Esophagus squamous epithelium (tissue), 5 donors: Measurements from ENCODE around the gene MRPS18C. TPM values are rescaled to one million over a fixed set of nuclear protein-coding genes. Genes with fewer than 3 reads are reported as not detected.

Experiments used
- DNase-seq: peaks from one replicate; lab custom pipeline; 2025; lab: John Stamatoyannopoulos, UW
- H3K27ac ChIP-seq, 4 donors: fragments of 200-600 bp; sonication (generic); one replicate each; pipeline ENCODE4 v1.5.1; 2016 to 2019; ENCODE audit warnings: mild to moderate bottlenecking in 1 of 4
- H3K27me3 ChIP-seq, 4 donors: fragments of 200-600 bp; sonication (generic); 1 replicate in 3 of 4; 2 replicates in 1 of 4; pipeline versions ENCODE4 v1.5.1 to v1.6.0; 2017 to 2021; ENCODE audit warnings: antibody characterized with exemption in 1 of 4
- H3K36me3 ChIP-seq, 3 donors: fragments of 200-600 bp; sonication (generic); one replicate each; pipeline ENCODE4 v1.5.1; 2016 to 2019
- H3K4me1 ChIP-seq, 3 donors: fragments of 200-600 bp; sonication (generic); one replicate each; pipeline ENCODE4 v1.5.1; 2017 to 2019
- H3K4me3 ChIP-seq, 4 donors: fragments of 200-600 bp; sonication (generic); 1 replicate in 3 of 4; 2 replicates in 1 of 4; pipeline ENCODE4 v1.5.1; 2016 to 2019; ENCODE audit warnings: mild to moderate bottlenecking in 2 of 4, moderate library complexity in 1 of 4
- H3K9me3 ChIP-seq, 3 donors: fragments of 200-600 bp; sonication (generic); one replicate each; pipeline ENCODE4 v1.5.1; 2016 to 2019
- POLR2A ChIP-seq, 4 donors: fragments of 450-650 bp; IDR thresholded peaks; one replicate each; pipeline ENCODE4 v1.6.1; 2017; ENCODE audit warnings: antibody characterized with exemption in 4 of 4, mild to moderate bottlenecking in 4 of 4, moderate library complexity in 3 of 4
- WGBS, 2 donors: methylation state at CpG; one replicate each; pipeline ENCODE4 v1.1.5; 2018; 5-methylcytosine and 5-hydroxymethylcytosine counted together
- intact Hi-C: fragments of 100-400 bp; cut with DNase I; formaldehyde crosslinking; loops from one replicate; pipeline ENCODE4 v1.15.0; 2022
- total RNA-seq, 4 donors: library from RNA; depleted of rRNA; stranded (reverse); fragments of >200 nt; gene quantifications; one replicate each; pipeline ENCODE4 v1.1.0, GENCODE V29; 2016
- TF ChIP-seq, protein P1 (sequence below), 6 experiments: fragments of 450-650 bp in 4 of 6; fragments of 200-600 bp in 2 of 6; sonication (generic) in 2 of 6; IDR thresholded peaks; one replicate each; pipeline ENCODE4 v1.5.1; 2016 to 2019; ENCODE audit warnings: antibody characterized with exemption in 6 of 6, mild to moderate bottlenecking in 4 of 6, moderate library complexity in 4 of 6
- donor health status: DM: yes; HTN: yes; CAD: no.

Gene MRPS18C
- 10 to 100 TPM; 18.4 to 24.6 (median 22.5) TPM for total RNA-seq

DNA sequence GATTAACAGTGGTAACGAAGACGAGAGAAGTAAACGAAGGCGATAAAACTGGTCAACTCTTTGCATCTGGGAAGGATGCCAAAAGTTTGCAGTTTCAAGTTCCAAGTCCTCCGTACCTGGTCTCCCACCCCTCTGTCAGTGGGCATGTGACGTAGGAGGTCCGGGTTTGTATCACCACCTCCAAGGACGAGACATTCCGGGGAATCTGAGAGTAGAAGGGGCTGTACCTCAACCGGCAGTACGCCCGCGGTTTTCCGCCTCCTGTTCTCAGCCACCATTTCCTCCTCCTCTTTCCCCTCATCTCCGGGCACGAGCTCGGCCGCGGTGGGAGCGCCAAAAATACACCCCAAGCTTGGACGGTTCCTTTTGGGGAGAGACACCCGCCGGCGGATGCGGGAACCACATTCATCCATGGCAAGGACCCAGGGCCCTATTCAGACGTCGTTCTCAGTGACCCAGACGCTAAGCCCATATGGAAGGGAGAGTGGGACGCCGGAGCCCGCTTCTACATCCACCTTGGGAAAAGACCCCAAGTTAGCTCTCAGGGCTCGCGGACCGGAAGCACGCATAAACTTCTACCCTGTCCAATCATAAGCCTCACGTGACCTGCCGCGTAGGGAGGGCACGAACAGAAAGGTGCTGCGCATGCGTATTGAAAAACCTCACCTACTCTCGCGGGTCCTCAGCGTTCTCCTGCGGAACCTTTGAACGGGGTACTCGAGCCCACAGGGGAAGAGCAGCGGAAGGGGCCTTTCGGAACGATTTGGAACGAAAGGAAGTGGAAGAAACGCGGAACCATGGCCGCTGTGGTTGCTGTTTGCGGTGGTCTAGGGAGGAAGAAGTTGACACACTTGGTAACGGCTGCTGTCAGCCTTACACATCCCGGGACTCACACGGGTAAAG lies at the start of gene MRPS18C, which contains the start of gene HELQ:
MRPS18C (plus strand) TSS at position 778 of the 903 bp plus-strand sequence; CDS start at position 798, 20 bp downstream.
HELQ (minus strand) TSS at position 543 of the 903 bp plus-strand sequence; CDS start at position 413, 130 bp downstream.
- 0% methylated on average over 25 to 30 of the region's 58 CpGs for WGBS, 2 donors
- Histone ChIP-seq H3K4me1 (peaks cover 0 to 43% (median 23%) of the 10 kb centered on the region in 3 donors), H3K4me3 (peak within 1 kb of the TSS; percentile 76 to 89 (median 82)), H3K36me3 (peaks cover 0 to 66% (median 5%) of the 10 kb centered on the region in 3 donors), H3K27ac (peak within 1 kb of the TSS; percentile 92 to 99 (median 98)), H3K9me3 (no peaks in the 10 kb centered on the region), H3K27me3 (no peaks in the 10 kb centered on the region)
- DNase-seq: peak; percentile 87
- TF ChIP-seq, protein P1, sequence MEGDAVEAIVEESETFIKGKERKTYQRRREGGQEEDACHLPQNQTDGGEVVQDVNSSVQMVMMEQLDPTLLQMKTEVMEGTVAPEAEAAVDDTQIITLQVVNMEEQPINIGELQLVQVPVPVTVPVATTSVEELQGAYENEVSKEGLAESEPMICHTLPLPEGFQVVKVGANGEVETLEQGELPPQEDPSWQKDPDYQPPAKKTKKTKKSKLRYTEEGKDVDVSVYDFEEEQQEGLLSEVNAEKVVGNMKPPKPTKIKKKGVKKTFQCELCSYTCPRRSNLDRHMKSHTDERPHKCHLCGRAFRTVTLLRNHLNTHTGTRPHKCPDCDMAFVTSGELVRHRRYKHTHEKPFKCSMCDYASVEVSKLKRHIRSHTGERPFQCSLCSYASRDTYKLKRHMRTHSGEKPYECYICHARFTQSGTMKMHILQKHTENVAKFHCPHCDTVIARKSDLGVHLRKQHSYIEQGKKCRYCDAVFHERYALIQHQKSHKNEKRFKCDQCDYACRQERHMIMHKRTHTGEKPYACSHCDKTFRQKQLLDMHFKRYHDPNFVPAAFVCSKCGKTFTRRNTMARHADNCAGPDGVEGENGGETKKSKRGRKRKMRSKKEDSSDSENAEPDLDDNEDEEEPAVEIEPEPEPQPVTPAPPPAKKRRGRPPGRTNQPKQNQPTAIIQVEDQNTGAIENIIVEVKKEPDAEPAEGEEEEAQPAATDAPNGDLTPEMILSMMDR (IDR thresholded peaks at IDR 0.05): peak in 4 of 6 experiments; percentile 22 to 44 (median 29)
- TF ChIP-seq POLR2A (IDR thresholded peaks at IDR 0.05): peak in 2 of 4 donors; percentile 63 to 74
- intact Hi-C loops: no loop called here

DNA sequence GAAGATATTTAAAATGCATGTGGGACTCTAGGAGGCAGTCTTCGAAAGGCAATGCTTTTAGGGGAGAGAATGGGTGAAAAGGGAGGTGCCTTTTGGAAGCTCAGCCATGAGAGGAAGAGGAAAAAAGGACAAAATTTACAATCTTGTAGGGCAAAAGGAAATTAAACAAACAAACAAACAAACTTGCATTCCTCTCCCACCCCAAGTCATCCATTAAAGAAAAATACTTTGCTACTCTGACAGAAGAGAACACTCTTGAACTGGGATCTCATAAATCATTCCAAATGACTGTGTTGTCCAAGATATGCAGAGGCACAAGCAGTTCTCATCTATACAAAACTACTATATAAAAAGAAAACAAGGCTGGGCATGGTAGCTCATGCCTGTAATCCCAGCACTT lies 47.0 kb upstream of the MRPS18C start:
- Histone ChIP-seq H3K9me3 (no peaks in the 10 kb centered on the region), H3K4me3 (no peak overlapping the region), H3K27ac (no peak overlapping the region), H3K4me1 (no peaks in the 10 kb centered on the region), H3K36me3 (peaks cover 0 to 78% (median 0%) of the 10 kb centered on the region in 3 donors), H3K27me3 (no peaks in the 10 kb centered on the region)
- 86 to 91% methylated on average over 1 of the region's 1 CpG for WGBS, 2 donors
- intact Hi-C loops: no loop called here
- TF ChIP-seq POLR2A (IDR thresholded peaks at IDR 0.05): no peak
- TF ChIP-seq, protein P1 (IDR thresholded peaks at IDR 0.05): no peak
- DNase-seq: no peak

DNA sequence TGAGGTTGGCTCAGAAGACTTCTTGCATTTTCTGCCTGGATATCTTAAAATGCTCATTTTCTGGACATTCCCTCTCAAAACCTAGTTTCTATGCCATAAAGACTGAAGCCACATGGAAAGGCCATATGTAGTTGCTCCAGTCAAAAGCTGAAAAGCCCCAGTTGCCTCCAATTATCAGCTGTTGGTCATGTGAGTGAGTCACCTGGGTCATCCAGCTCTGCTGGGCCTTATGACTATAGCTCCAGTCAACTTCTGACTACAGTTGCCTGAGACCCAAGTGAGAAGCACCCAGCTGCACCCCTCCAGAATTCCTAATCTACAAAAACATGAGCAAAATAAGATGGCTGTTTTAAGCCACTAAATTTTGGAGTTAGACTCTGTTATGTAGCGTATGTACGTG lies 42.2 kb upstream of the MRPS18C start:
- Histone ChIP-seq H3K4me1 (no peaks in the 10 kb centered on the region), H3K9me3 (no peaks in the 10 kb centered on the region), H3K27ac (no peak overlapping the region), H3K27me3 (no peaks in the 10 kb centered on the region), H3K4me3 (no peak overlapping the region), H3K36me3 (peaks cover 0 to 96% (median 15%) of the 10 kb centered on the region in 3 donors)
- no peak for DNase-seq
- intact Hi-C loops: no loop called here
- 100% methylated on average over 2 of the region's 2 CpGs for WGBS, 2 donors
- TF ChIP-seq, protein P1 (IDR thresholded peaks at IDR 0.05): no peak
- TF ChIP-seq POLR2A (IDR thresholded peaks at IDR 0.05): no peak

DNA sequence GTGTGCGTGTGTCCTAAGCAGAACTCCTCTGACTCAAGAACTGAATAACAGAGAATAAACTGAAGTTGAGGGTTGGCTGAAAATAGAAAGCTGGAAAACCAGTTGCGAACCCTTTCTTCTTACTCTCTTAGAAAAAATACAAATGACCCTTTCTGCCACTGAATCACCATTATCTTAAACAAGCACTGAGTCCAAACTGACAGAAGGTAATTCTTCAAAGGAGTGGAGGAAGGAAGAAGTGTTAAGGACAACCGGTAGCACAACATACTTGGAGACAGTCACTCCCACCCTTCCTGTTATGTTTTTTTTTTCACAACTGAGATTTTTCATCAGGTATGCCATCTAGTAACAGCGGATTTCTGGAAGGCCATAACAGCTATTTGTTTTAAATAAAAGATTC lies 38.3 kb upstream of the MRPS18C start:
- TF ChIP-seq, protein P1 (IDR thresholded peaks at IDR 0.05): no peak
- TF ChIP-seq POLR2A (IDR thresholded peaks at IDR 0.05): no peak

DNA sequence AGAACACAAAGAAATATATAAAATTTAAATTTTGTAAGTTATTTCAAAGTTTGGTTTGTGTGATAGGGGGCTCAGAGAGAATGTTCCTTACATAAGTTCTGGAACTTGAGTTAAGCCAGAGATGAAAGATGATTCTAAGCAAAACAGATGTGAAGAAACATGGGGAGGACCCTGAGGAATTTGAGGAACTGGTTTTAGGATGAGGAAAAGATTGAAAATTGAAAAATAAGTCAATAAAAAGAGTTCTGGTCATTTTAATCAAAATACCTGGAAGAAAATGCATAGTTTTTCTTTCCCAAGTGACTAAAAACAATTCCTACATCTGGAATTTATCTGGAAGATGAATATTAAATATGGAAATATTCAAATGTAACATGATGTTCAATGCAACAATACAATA lies 37.6 kb upstream of the MRPS18C start:
- H3K36me3 ChIP-seq: peaks cover 0 to 85% (median 18%) of the 10 kb centered on the region in 3 donors
- TF ChIP-seq, protein P1 (IDR thresholded peaks at IDR 0.05): no peak
- no peak for TF ChIP-seq POLR2A (IDR thresholded peaks at IDR 0.05)
- intact Hi-C loops: no loop called here

More for the DNA sequence above, 38.3 kb upstream of the MRPS18C start:
- no peaks in the 10 kb centered on the region for H3K4me1 ChIP-seq
- intact Hi-C loops: no loop called here
- H3K9me3 ChIP-seq: no peaks in the 10 kb centered on the region
- DNase-seq: no peak
- H3K4me3 ChIP-seq: no peak overlapping the region
- H3K36me3 ChIP-seq: peaks cover 0 to 85% (median 15%) of the 10 kb centered on the region in 3 donors
- peak overlapping the region in 1 of 4 donors; percentile 4 for H3K27ac ChIP-seq
- H3K27me3 ChIP-seq: no peaks in the 10 kb centered on the region
- 79 to 81% methylated on average over 4 of the region's 4 CpGs for WGBS, 2 donors

More for the DNA sequence above, 37.6 kb upstream of the MRPS18C start:
- DNase-seq: no peak
- Histone ChIP-seq H3K27me3 (no peaks in the 10 kb centered on the region), H3K4me1 (no peaks in the 10 kb centered on the region), H3K4me3 (no peak overlapping the region), H3K27ac (peak overlapping the region in 1 of 4 donors; percentile 4), H3K9me3 (no peaks in the 10 kb centered on the region)
